ENCODE results near the gene OPRL1. TPM values are rescaled to one million over a fixed set of nuclear protein-coding genes. Genes with fewer than 3 reads are reported as not detected.
"Not testable (repeated sequence)": the region's sequence is repeated elsewhere in the genome, so short reads cannot be mapped to it uniquely, and the experiment has no call there.

OPRL1 gene
- polyA plus RNA-seq, 1 of the 3 experiments (the other 2 are of a cell fraction) = 1.8 TPM

DNA sequence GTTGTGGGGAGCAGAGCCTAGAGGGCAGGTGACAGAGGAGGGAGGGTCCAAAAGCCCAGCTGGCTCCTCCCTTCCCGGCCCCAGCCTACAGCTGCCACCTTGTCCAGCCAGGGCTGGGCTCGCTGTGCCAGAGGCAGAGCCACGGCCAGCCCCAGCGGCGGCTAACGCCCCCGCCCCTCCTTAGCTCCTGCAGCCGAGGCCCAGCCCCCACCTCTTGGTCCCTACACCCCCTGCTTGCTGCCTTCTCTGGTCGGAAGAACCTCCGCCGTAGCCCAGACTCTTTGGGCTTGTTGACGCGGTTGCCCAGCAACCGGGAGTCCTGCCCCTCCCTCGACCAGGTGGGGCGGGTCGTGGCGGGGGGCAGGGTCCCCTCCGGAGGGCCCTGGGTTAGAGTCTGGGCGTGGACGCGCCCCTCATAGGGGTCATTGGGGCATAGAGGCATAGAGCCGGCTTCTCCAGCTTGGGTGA lies 4.8 kb downstream of the OPRL1 start:
- Histone ChIP-seq H3F3A (replicated peaks; ENCODE audit: insufficient read depth) (peaks cover 11% of the 10 kb centered on the region), H3K79me2 (ENCODE audit: insufficient read depth) (no peaks in the 10 kb centered on the region), H3K36me3 (replicated peaks in 1 of 2; ENCODE audit: control insufficient read depth in 1 of 2, insufficient read depth in 2 of 2, low read length in 1 of 2) (no peaks in the 10 kb centered on the region), H3K27ac (ENCODE audit: low read depth in 2 of 2, low read length in 1 of 2) (no peak overlapping the region), H3K9ac (no peak overlapping the region), H3K4me1 (ENCODE audit: control insufficient read depth in 1 of 2, insufficient read depth in 2 of 2, low read depth in 1 of 2, low read length in 1 of 2) (peaks cover 0 to 26% of the 10 kb centered on the region in 2 experiments; a peak in 2 of 4 replicates), H4K20me1 (ENCODE audit: insufficient read depth) (no peaks in the 10 kb centered on the region), H3K9me2 (no peaks in the 10 kb centered on the region), H3K9me3 (no peaks in the 10 kb centered on the region), H3K4me3 (ENCODE audit: low read depth in 2 of 2, low read length in 1 of 2) (no peak overlapping the region), H3K27me3 (ENCODE audit: insufficient read depth) (no peaks in the 10 kb centered on the region; the same call in 1 of the 2 replicates), H2AFZ (ENCODE audit: low read depth) (no peak overlapping the region), H3K4me2 (no peak overlapping the region)
- 13% methylated on average over 7 of the region's 23 CpGs for WGBS (ENCODE audit: low lambda C conversion rate)
- TF ChIP-seq, protein P1, sequence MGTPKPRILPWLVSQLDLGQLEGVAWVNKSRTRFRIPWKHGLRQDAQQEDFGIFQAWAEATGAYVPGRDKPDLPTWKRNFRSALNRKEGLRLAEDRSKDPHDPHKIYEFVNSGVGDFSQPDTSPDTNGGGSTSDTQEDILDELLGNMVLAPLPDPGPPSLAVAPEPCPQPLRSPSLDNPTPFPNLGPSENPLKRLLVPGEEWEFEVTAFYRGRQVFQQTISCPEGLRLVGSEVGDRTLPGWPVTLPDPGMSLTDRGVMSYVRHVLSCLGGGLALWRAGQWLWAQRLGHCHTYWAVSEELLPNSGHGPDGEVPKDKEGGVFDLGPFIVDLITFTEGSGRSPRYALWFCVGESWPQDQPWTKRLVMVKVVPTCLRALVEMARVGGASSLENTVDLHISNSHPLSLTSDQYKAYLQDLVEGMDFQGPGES (IDR thresholded peaks at IDR 0.05; ENCODE audit: low read depth, low read length) = no peak
- TF ChIP-seq ZBTB33 (IDR thresholded peaks at IDR 0.05; ENCODE audit: borderline replicate concordance, low read depth) = no peak
- POLR2A ChIA-PET = interaction anchor here (1.2 kb wide), 1 partner anchor 171 kb away, joined by 4 read pairs; the partner anchor contains the start of gene PCMTD2
- no peak for DNase-seq
- CTCF ChIA-PET = interaction anchor here (0.9 to 12.9 kb wide), 11 partner anchors 11 to 171 kb away, joined by 3 to 252 read pairs (median 11); partner anchors contain the start of genes C20orf204, NPBWR2 and PCMTD2

DNA sequence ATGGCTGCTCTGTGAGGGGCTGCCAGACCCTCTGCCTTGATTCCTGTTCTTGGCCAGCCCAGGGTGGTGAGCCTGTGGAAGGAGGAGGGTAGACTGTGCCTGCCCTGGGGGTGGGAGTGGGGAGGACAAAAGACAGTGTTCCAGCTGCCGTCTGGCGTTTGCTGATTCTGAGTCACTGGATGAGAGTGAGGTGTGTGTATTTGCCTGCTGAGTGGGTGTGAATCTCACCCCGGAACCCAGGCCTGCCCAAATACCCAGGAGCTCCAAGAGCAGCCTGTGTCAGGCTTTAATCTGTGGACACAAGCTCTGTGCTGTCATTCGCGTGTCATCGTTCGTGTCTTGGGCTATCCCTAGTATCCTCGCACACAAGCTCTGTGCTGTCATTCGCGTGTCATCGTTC lies 6.9 kb downstream of the OPRL1 start:
- CTCF ChIA-PET = interaction anchor here (1.5 to 12.9 kb wide), 3 partner anchors 15 to 107 kb away, joined by 3 to 252 read pairs (median 6); partner anchors contain the start of genes NPBWR2 and SAMD10
- POLR2A ChIA-PET = no interaction called here
- 83% methylated on average over 10 of the region's 11 CpGs for WGBS (ENCODE audit: low lambda C conversion rate)

DNA sequence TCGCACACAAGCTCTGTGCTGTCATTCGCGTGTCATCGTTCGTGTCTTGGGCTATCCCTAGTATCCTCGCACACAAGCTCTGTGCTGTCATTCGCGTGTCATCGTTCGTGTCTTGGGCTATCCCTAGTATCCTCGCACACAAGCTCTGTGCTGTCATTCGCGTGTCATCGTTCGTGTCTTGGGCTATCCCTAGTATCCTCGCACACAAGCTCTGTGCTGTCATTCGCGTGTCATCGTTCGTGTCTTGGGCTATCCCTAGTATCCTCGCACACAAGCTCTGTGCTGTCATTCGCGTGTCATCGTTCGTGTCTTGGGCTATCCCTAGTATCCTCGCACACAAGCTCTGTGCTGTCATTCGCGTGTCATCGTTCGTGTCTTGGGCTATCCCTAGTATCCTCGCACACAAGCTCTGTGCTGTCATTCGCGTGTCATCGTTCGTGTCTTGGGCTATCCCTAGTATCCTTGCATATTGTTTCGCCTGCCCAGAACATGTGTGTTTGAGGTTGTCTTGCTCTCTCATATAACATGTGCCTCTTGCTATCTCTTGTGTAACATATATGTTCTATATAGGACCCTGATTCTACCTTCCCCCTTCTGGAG lies 7.4 kb downstream of the OPRL1 start:
- H3K79me2 ChIP-seq (ENCODE audit: insufficient read depth); POLR2A ChIA-PET; H4K20me1 ChIP-seq (ENCODE audit: insufficient read depth); H3K36me3 ChIP-seq (replicated peaks in 1 of 2; ENCODE audit: control insufficient read depth in 1 of 2, insufficient read depth in 2 of 2, low read length in 1 of 2); H3K4me2 ChIP-seq; H3K27me3 ChIP-seq (ENCODE audit: insufficient read depth); H3K9me3 ChIP-seq; H3K9ac ChIP-seq; H3F3A ChIP-seq (replicated peaks; ENCODE audit: insufficient read depth); DNase-seq; H3K9me2 ChIP-seq; H3K27ac ChIP-seq (ENCODE audit: low read depth in 2 of 2, low read length in 1 of 2); H3K4me3 ChIP-seq (ENCODE audit: low read depth in 2 of 2, low read length in 1 of 2); H2AFZ ChIP-seq (ENCODE audit: low read depth): not testable (repeated sequence)
- WGBS (ENCODE audit: low lambda C conversion rate) = 94% methylated on average over 10 of the region's 36 CpGs
- CTCF ChIA-PET = interaction anchor here (2.0 to 12.9 kb wide), 2 partner anchors 14 to 28 kb away, joined by 6 to 252 read pairs; partner anchors contain the start of gene NPBWR2
- peaks cover 0 to 35% of the 10 kb centered on the region in 2 experiments; a peak in 2 of 4 replicates for H3K4me1 ChIP-seq (ENCODE audit: control insufficient read depth in 1 of 2, insufficient read depth in 2 of 2, low read depth in 1 of 2, low read length in 1 of 2)

More for the DNA sequence above, 6.9 kb downstream of the OPRL1 start:
- no peaks in the 10 kb centered on the region for H3K36me3 ChIP-seq (replicated peaks in 1 of 2; ENCODE audit: control insufficient read depth in 1 of 2, insufficient read depth in 2 of 2, low read length in 1 of 2)
- no peaks in the 10 kb centered on the region for H3K9me3 ChIP-seq
- H3K4me1 ChIP-seq (ENCODE audit: control insufficient read depth in 1 of 2, insufficient read depth in 2 of 2, low read depth in 1 of 2, low read length in 1 of 2) = peaks cover 0 to 32% of the 10 kb centered on the region in 2 experiments; a peak in 2 of 4 replicates
- no peak overlapping the region for H3K4me2 ChIP-seq
- no peak overlapping the region for H2AFZ ChIP-seq (ENCODE audit: low read depth)
- no peak overlapping the region for H3K4me3 ChIP-seq (ENCODE audit: low read depth in 2 of 2, low read length in 1 of 2)
- H3K27ac ChIP-seq (ENCODE audit: low read depth in 2 of 2, low read length in 1 of 2) = no peak overlapping the region
- DNase-seq = no peak
- no peaks in the 10 kb centered on the region for H4K20me1 ChIP-seq (ENCODE audit: insufficient read depth)
- H3F3A ChIP-seq (replicated peaks; ENCODE audit: insufficient read depth) = peaks cover 2% of the 10 kb centered on the region
- H3K9me2 ChIP-seq = no peaks in the 10 kb centered on the region
- no peaks in the 10 kb centered on the region for H3K79me2 ChIP-seq (ENCODE audit: insufficient read depth)
- no peak overlapping the region for H3K9ac ChIP-seq
- no peak for TF ChIP-seq ELF1 (IDR thresholded peaks at IDR 0.05)
- TF ChIP-seq FOXJ3 (CRISPR knock-in tag; IDR thresholded peaks at IDR 0.05) = no peak
- TF ChIP-seq FOXM1 (IDR thresholded peaks at IDR 0.05; ENCODE audit: low read depth) = no peak
- TF ChIP-seq TEAD4 (IDR thresholded peaks at IDR 0.05; ENCODE audit: borderline replicate concordance, insufficient read depth) = no peak
- no peak for TF ChIP-seq CHD2 (IDR thresholded peaks at IDR 0.05; ENCODE audit: low read length, partially characterized antibody)
- TF ChIP-seq JUND (IDR thresholded peaks at IDR 0.05) = no peak
- no peak for TF ChIP-seq RAD21 (IDR thresholded peaks at IDR 0.05; ENCODE audit: low read length)
- TF ChIP-seq RCOR1 (IDR thresholded peaks at IDR 0.05; ENCODE audit: low read length) = no peak
- no peak for TF ChIP-seq TCF12 (IDR thresholded peaks at IDR 0.05)
- no peak for TF ChIP-seq USF2 (IDR thresholded peaks at IDR 0.05; ENCODE audit: borderline replicate concordance, low read depth, low read length)
- TF ChIP-seq FOSL2 (IDR thresholded peaks at IDR 0.05; ENCODE audit: borderline replicate concordance, low read depth) = no peak
- no peak for TF ChIP-seq MAX (IDR thresholded peaks at IDR 0.05; ENCODE audit: low read depth)
- no peak for TF ChIP-seq GABPA (IDR thresholded peaks at IDR 0.05; ENCODE audit: low read depth)
- TF ChIP-seq, protein P1 (IDR thresholded peaks at IDR 0.05; ENCODE audit: low read depth, low read length) = no peak
- TF ChIP-seq EZH2phosphoT487 (IDR thresholded peaks at IDR 0.05; ENCODE audit: borderline replicate concordance, low read depth) = no peak
- no peaks in the 10 kb centered on the region; the same call in 1 of the 2 replicates for H3K27me3 ChIP-seq (ENCODE audit: insufficient read depth)
